HuH-7.5 (cell line): ENCODE measurements around the gene NADK.
"Not testable (repeated sequence)": the region's sequence is repeated elsewhere in the genome, so short reads cannot be mapped to it uniquely, and the experiment has no call there.

Experiments used
- DNase-seq: peaks from one replicate; pipeline ENCODE4 v3.0.0; 2011; ENCODE audit warnings: low spot score

The NADK gene

GRCh38 chr1:1745651-1746565 is 32.4 kb downstream of the NADK start:
- DNase-seq = not testable (repeated sequence)

- DNase-seq = not testable (repeated sequence)
Measured at GRCh38 chr1:1742529-1742928, 35.7 kb downstream of the NADK start.

DNA sequence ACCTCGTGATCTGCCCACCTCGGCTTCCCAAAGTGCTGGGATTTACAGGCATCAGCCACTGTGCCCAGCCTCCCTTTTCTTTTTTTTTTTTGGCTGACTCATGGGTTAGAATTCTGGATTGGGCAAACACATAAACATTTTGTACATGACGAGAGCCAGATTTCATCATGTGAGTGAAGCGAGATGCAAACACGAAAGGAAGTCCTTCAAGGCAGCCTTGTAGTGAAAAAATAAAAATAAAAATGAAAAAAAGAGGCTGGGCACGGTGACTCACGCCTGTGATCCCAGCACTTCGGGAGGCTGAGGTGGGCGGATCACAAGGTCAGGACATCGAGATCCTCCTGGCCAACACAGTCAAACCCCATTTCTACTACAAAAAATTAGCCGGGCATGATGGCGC is 37.3 kb downstream of the NADK start:
- not testable (repeated sequence) for DNase-seq

DNA sequence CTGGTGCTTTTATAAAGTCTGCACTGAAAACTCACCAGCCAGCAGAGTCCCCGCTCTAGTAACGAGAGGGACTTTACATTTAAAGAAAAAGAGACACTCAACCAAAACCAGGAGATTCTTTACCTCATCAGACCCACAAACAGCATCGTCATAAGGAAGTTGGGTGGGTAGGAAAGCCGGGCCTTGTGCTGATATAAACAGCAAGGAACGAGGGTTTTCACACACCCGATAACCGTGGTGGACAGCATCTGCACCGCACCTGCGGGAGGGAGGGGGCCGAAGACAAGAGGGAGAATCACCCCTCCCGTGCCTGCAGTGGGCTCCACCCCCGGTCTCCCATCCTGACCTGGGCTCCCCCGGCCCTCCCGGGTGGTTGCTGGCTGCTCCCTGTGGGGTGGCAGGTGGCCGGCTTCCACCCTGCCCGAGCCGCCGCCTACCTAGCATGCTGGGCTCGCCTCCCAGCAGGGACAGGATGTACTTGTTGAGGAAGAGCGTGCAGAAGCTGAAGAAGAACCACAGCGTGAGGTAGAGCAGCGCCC is 39.4 kb downstream of the NADK start:
- not testable (repeated sequence) for DNase-seq

DNA sequence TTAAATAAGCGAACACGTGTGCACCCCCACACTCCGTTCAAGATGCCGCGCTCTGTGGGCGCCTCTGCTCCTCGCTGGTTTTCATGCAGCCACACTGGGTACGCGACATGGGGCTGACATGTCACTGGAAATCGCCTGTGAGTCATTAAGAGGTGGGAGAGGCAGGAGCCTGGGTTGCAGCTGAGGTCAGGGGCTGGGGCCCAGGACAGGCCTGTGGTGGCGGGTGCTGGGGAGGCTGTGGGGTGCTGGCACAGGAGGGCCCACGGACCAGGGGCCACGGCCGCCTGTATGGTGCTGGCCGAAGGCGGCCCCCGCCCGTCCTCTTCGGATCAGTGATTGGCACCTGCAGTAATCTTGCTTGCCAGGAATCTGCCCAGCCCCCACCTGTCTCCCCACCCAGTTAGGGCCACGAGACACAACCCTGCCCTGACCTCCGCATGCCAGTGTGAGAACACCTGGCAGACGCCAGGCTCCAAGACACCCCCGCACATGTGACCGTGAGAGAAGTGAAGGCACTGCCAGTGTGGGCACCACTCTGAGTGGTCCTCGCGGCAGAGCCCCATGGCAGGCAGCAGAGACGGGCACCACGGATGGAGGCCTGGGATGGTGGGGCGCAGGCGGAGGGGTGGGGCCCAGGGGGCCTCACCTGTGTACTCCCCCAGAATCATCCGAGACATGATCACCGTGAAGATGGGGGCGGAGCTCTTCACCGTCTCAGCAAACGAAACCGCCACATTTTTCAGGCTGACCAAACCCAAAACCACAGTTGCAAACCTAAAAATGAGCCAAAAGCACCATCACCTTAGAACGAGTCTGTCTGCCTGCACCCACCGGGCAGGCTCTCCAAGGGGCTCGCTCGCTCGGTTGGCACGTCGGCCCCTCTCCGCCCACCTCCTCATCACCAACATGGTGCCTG is 40.3 kb downstream of the NADK start:
- DNase-seq = not testable (repeated sequence)

- DNase-seq = no peak
Measured at GRCh38 chr1:1732381-1732780, 45.9 kb downstream of the NADK start.

GRCh38 chr1:1730870-1731269 is 47.4 kb downstream of the NADK start:
- DNase-seq = no peak

DNA sequence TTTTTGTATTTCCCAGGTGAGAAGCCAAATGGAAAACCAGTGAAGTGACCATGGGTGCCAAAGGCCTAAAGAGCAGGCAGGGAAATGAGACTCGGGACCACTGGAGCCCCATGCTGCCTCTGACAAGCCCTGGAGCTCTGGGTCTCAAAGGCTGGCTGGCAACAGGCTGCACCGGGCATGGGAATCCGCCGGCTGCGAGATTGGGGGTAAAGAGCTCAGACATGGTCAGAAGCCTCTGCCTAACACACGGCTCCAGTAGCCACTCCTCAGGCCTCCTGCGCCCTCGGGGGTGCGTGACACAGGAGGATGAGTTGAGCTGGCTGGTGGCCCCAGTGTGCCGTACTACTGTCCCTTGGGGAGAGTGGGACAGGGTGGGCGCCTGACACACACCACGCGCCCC is 48.0 kb downstream of the NADK start:
- DNase-seq = not testable (repeated sequence)

- DNase-seq = not testable (repeated sequence)
Measured at GRCh38 chr1:1729116-1729816, 49.0 kb downstream of the NADK start.

- not testable (repeated sequence) for DNase-seq
Measured at GRCh38 chr1:1728308-1729005, 49.8 kb downstream of the NADK start.

- DNase-seq = not testable (repeated sequence)
Measured at GRCh38 chr1:1727131-1727651, 51.1 kb downstream of the NADK start.

DNA sequence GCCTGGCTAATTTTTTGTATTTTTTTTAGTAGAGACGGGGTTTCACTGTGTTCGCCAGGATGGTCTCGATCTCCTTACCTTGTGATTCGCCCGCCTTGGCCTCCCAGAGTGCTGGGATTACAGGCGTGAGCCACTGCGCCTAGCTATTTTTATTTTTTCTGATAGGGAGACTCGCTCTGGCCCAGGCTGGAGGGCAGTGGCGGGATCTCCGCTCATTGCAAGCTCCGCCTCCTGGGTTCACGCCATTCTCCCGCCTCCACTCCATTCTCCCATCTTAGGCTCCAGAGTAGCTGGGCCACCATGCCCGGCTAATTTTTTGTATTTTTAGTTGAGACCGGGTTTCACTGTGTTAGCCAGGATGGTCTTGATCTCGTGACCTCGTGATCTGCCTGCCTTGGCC is 52.2 kb downstream of the NADK start:
- DNase-seq = not testable (repeated sequence)

GRCh38 chr1:1724035-1724864 is 54.0 kb downstream of the NADK start, which contains the start of gene CDK11A:
TSS of gene CDK11A (minus strand) at chr1:1724357. CDS start at chr1:1722818, 1,539 bp downstream.
- peak; percentile 85 for DNase-seq

DNA sequence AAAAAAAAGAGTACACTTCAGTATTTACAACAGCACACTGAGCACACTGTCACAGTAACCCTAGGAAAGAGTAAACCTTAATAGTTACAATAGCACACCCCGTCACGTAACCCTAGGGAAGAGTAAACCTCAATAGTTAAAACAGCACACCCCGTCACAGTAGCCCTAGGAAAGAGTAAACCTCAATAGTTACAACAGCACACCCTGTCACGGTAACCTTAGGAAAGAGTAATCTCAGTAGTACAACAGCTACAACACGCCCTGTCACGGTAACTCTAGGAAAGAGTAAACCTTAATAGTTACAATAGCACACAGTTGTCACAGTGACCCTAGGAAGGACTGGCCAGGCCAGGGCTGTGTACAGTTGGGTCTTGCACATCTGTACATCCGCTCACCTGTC is 57.1 kb downstream of the NADK start:
- no peak for DNase-seq

GRCh38 chr1:1715109-1715883 is 63.0 kb downstream of the NADK start:
- not testable (repeated sequence) for DNase-seq

DNA sequence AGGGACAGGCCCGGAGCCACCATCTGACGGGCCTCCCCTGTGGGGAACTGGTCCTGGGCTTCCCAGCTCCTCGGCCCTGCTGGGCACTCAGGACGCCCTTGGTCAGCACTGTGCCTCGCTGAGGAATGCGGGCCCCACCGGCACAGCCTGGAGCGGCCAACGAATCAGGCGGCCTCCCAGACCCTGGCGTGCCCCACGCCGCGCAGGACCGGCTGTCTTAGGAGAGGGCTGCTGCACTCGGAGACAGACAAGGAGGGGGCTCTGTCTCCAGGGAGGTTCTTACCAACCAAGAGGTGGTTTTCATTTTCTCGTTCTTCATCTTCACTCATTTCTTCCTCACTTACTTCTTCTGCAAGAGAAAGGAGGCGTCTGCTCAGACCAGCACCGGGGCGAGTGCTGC is 70.4 kb downstream of the NADK start:
- not testable (repeated sequence) for DNase-seq

GRCh38 chr1:1707241-1707640 is 71.0 kb downstream of the NADK start:
- DNase-seq = not testable (repeated sequence)

- not testable (repeated sequence) for DNase-seq
Measured at GRCh38 chr1:1705623-1706022, 72.6 kb downstream of the NADK start.
